K562 (cell line): Measurements from ENCODE around the gene ATXN7L2. TPM values are rescaled to one million over a fixed set of nuclear protein-coding genes. Genes with fewer than 3 reads are reported as not detected.

Source experiments
- ATAC-seq: fragments of 200-7000 bp; cut with Tn5 transposase; 3 replicates; pipeline ENCODE4 v1.9.1; 2020; ENCODE audit warnings: moderate library complexity
- BruUV-seq: library from RNA; stranded (reverse); fragments of 400-500 nt; replicated peaks from 2 replicates; lab custom pipeline; 2021; lab: Mats Ljungman, UMichigan
- CTCF ChIA-PET: fragments of 300-600 bp; formaldehyde crosslinking; extraction: SDS; loops from one replicate; lab custom pipeline; 2021; ENCODE audit warnings: low intra/inter-chr PET ratio; lab: Yijun Ruan, JAX
- POLR2A ChIA-PET: fragments of 300-600, 350-650 bp; sonication (Branson Sonifier 250); formaldehyde crosslinking; extraction: SDS; loops from one replicate; lab custom pipeline; 2021; ENCODE audit warnings: antibody characterized with exemption, inconsistent platforms; lab: Yijun Ruan, JAX
- DNase-seq, 4 experiments: peaks; one replicate each; pipeline versions ENCODE4 v3.0.0 to v3.0.0-alpha.2; 2011 to 2018; ENCODE audit warnings: low spot score in 3 of 4, mixed read lengths in 3 of 4; ENCODE audit errors: extremely low read depth in 1 of 4
- FAIRE-seq: peaks from 2 replicates; lab custom pipeline; 2011; peaks lifted over from hg19 to GRCh38; lab: Jason Lieb, UNC
- H2AFZ ChIP-seq: 2 replicates; pipeline ENCODE4 v1.6.0; 2011; ENCODE audit warnings: low read depth, low read length, control low read depth, inconsistent platforms
- H3K27ac ChIP-seq: fragments of 200-600 bp; 3 replicates; pipeline ENCODE4 v1.8.0; 2011; ENCODE audit warnings: low read depth, mild to moderate bottlenecking, control low read depth, inconsistent platforms, low read length, moderate library complexity, mixed read lengths; ENCODE audit errors: extremely low read depth
- H3K27me3 ChIP-seq, 2 experiments: fragments of 300-600 bp in 1 of 2; 2 replicates in 1 of 2; 3 replicates in 1 of 2; pipeline versions ENCODE4 v1.6.0 to v1.8.0; 2011; ENCODE audit warnings: inconsistent platforms in 2 of 2, low read length in 2 of 2, mild to moderate bottlenecking in 1 of 2, mixed read lengths in 1 of 2, moderate library complexity in 1 of 2; ENCODE audit not compliant: control insufficient read depth in 2 of 2, insufficient read depth in 2 of 2
- H3K36me3 ChIP-seq: fragments of 300-600 bp; 3 replicates; pipeline ENCODE4 v1.8.0; 2011; ENCODE audit warnings: mild to moderate bottlenecking, low read length, inconsistent platforms; ENCODE audit not compliant: control insufficient read depth, insufficient read depth
- H3K4me1 ChIP-seq, 2 experiments: fragments of 200-600 bp in 1 of 2; replicated peaks in 1 of 2; 2 replicates in 1 of 2; 3 replicates in 1 of 2; pipeline versions ENCODE4 v1.5.1 to v1.8.0; 2011; ENCODE audit warnings: inconsistent platforms in 2 of 2, low read length in 2 of 2, mild to moderate bottlenecking in 1 of 2, mixed read lengths in 1 of 2, moderate library complexity in 1 of 2; ENCODE audit not compliant: control insufficient read depth in 2 of 2, insufficient read depth in 2 of 2
- H3K4me2 ChIP-seq: 2 replicates; pipeline ENCODE4 v1.6.1; 2011; ENCODE audit warnings: low read length, control low read depth, inconsistent platforms, mixed read lengths; ENCODE audit not compliant: insufficient read depth
- H3K4me3 ChIP-seq: fragments of 200-600 bp; sonication (generic), shearing (Covaris generic); 2 replicates; pipeline ENCODE4 v1.5.1; 2016; ENCODE audit warnings: control low read depth, inconsistent platforms
- H3K79me2 ChIP-seq: fragments of 200-600 bp; 3 replicates; pipeline ENCODE4 v1.8.0; 2011; ENCODE audit warnings: low read length, inconsistent platforms; ENCODE audit not compliant: control insufficient read depth, insufficient read depth
- H3K9ac ChIP-seq, 2 experiments: 2 replicates each; pipeline versions ENCODE4 v1.6.0 to v1.6.1; 2011; ENCODE audit warnings: low read depth in 2 of 2, low read length in 2 of 2, control low read depth in 1 of 2, inconsistent platforms in 1 of 2, mild to moderate bottlenecking in 1 of 2, mixed read lengths in 1 of 2; ENCODE audit not compliant: insufficient read depth in 1 of 2
- H3K9me1 ChIP-seq: one replicate; pipeline ENCODE4 v1.6.0; 2011; ENCODE audit warnings: inconsistent platforms, mild to moderate bottlenecking, low read length, moderate library complexity; ENCODE audit not compliant: control insufficient read depth, insufficient read depth
- H3K9me3 ChIP-seq: replicated peaks from 2 replicates; pipeline ENCODE4 v1.5.1; 2011; ENCODE audit warnings: low read depth, low read length, inconsistent platforms; ENCODE audit not compliant: control insufficient read depth, insufficient read depth
- H4K20me1 ChIP-seq: replicated peaks from 2 replicates; pipeline ENCODE4 v1.6.1; 2011; ENCODE audit warnings: low read length, inconsistent platforms, mixed read lengths; ENCODE audit not compliant: control insufficient read depth, insufficient read depth
- GTF2B ChIP-seq: IDR thresholded peaks from 2 replicates; pipeline ENCODE4 v1.6.1; 2011; ENCODE audit not compliant: insufficient read length; ENCODE audit errors: extremely low read depth
- ILK ChIP-seq: fragments of 450-650 bp; IDR thresholded peaks from 2 replicates; pipeline ENCODE4 v1.6.1; 2016; ENCODE audit warnings: missing genetic modification characterization, low read depth, mild to moderate bottlenecking, missing compliant biosample characterization, moderate library complexity, borderline replicate concordance
- MED1 ChIP-seq: sonication (generic); formaldehyde crosslinking; IDR thresholded peaks from 2 replicates; pipeline ENCODE4 v1.8.1; 2023; ENCODE audit warnings: missing genetic modification reagents, borderline replicate concordance
- NKRF ChIP-seq: fragments of 450-650 bp; IDR thresholded peaks from 2 replicates; pipeline ENCODE4 v1.6.1; 2016; ENCODE audit warnings: borderline replicate concordance
- POLR3G ChIP-seq: IDR thresholded peaks from 2 replicates; pipeline ENCODE4 v1.6.1; 2011; ENCODE audit not compliant: insufficient read length, insufficient replicate concordance; ENCODE audit errors: extremely low read depth
- RREB1 ChIP-seq: fragments of 250-450 bp; sonication (Bioruptor Pico); IDR thresholded peaks from 2 replicates; pipeline ENCODE4 v1.4.0; 2020
- ZBTB8A ChIP-seq: fragments of 450-650 bp; IDR thresholded peaks from 2 replicates; pipeline ENCODE4 v1.6.1; 2018; ENCODE audit warnings: mild to moderate bottlenecking, moderate library complexity; ENCODE audit not compliant: partially characterized antibody
- ZNF551 ChIP-seq: fragments of 250-450 bp; sonication (Bioruptor Pico); IDR thresholded peaks from 2 replicates; pipeline ENCODE4 v1.5.0; 2021; ENCODE audit warnings: mild to moderate bottlenecking, moderate library complexity
- WGBS: fragments of 100-300 bp; shearing (Covaris generic); methylation state at CpG from one replicate; pipeline ENCODE4 v1.1.6; 2016; ENCODE audit warnings: low coverage, mixed read lengths; ENCODE audit not compliant: insufficient coverage; ENCODE audit errors: missing lambda C conversion rate; 5-methylcytosine and 5-hydroxymethylcytosine counted together
- in situ Hi-C: fragments of 300-500 bp; cut with MboI; formaldehyde crosslinking; loops from 4 replicates; pipeline ENCODE4 v1.15.0; 2018; ENCODE audit warnings: inconsistent platforms, mixed read lengths
- intact Hi-C: fragments of 100-400 bp; cut with micrococcal nuclease; formaldehyde crosslinking; loops from 2 replicates; pipeline ENCODE4 v1.14.2; 2022
- polyA plus RNA-seq, 8 experiments: library from polyadenylated mRNA; depleted of rRNA in 4 of 8; stranded (reverse) in 5 of 8; unstranded in 3 of 8; fragments of >200 nt; fragmentation: Nextera tagmentation in 2 of 8; fragmentation: Illumina TruSeq in 1 of 8; extraction: Ambion mirVana in 2 of 8; extraction: Trizol in 1 of 8; gene quantifications; 2 replicates each; pipeline versions ENCODE4 v1.2.1 to v1.2.3, GENCODE V29; 2011 to 2014; ENCODE audit warnings: inconsistent platforms in 1 of 8, missing spikeins in 1 of 8
- total RNA-seq, 7 experiments: library from RNA; depleted of rRNA in 6 of 7; stranded (reverse); fragments of >200 nt in 6 of 7; fragmentation: Illumina TruSeq in 2 of 7; extraction: Trizol in 2 of 7; gene quantifications; 2 replicates each; pipeline versions ENCODE4 v1.2.1 to v1.2.3, GENCODE V29; 2011 to 2021; ENCODE audit warnings: low replicate concordance in 1 of 7

Gene ATXN7L2
- total and polyA plus RNA-seq, 9 of the 15 experiments (the other 6 are each of a cell fraction or from before 2014, with no cell fraction given) = 0.21 to 10.4 (median 5.8) TPM

GRCh38 chr1:109531380-109531779 lies 47.7 kb downstream of the ATXN7L2 start:
- intact Hi-C loops = loop anchor here (5.0 to 10.0 kb wide), 2 partner anchors 109 to 417 kb away; partner anchors contain the start of gene ELAPOR1

More at GRCh38 chr1:109531380-109531779, 47.7 kb downstream of the ATXN7L2 start:
- no peaks in the 10 kb centered on the region for H3K9me1 ChIP-seq
- ChIA-PET CTCF (interaction anchor here (1.1 to 5.3 kb wide), 5 partner anchors 21 to 330 kb away, joined by 3 to 131 read pairs (median 32); partner anchors contain the start of gene CYB561D1), POLR2A (interaction anchor here (0.6 to 4.9 kb wide), 7 partner anchors 14 to 106 kb away, joined by 3 to 21 read pairs (median 10); partner anchors contain the start of genes ATXN7L2, CYB561D1, GNAI3 and PSMA5)
- no peak overlapping the region for H3K4me3 ChIP-seq
- ATAC-seq (no peak), FAIRE-seq (no peak), DNase-seq (no peak)
- H3K27me3 ChIP-seq = peaks cover 15 to 23% of the 10 kb centered on the region in 2 experiments
- H3K4me1 ChIP-seq = peaks cover 9 to 14% of the 10 kb centered on the region in 2 experiments; a peak in 4 of 5 replicates
- no peak for TF ChIP-seq ILK (tag)
- no peak for TF ChIP-seq POLR3G
- TF ChIP-seq RREB1 = no peak
- no peak for TF ChIP-seq GTF2B
- TF ChIP-seq NKRF = no peak
- no peak for TF ChIP-seq ZBTB8A
- no peak for TF ChIP-seq MED1
- TF ChIP-seq ZNF551 (CRISPR knock-in tag) = no peak
- H4K20me1 ChIP-seq = no peaks in the 10 kb centered on the region
- in situ Hi-C loops = loop anchor here (5.0 kb wide), 2 partner anchors 34 to 269 kb away; no protein-coding TSS in a partner anchor
- no TSS peak for BruUV-seq
- peak overlapping the region in 1 of 2 experiments; percentile 61; a peak in 2 of 4 replicates for H3K9ac ChIP-seq
- no peaks in the 10 kb centered on the region for H3K79me2 ChIP-seq
- no peak overlapping the region for H3K4me2 ChIP-seq
- no peaks in the 10 kb centered on the region for H3K36me3 ChIP-seq
- no peak overlapping the region for H3K27ac ChIP-seq
- no peak overlapping the region; the same call in 1 of the 2 replicates for H2AFZ ChIP-seq
- WGBS = 43% methylated on average over 4 of the region's 4 CpGs
- no peaks in the 10 kb centered on the region for H3K9me3 ChIP-seq
